Measurements from ENCODE around the gene C10orf67.

Gene C10orf67

GRCh38 chr10:23173214-23174073 is 171.2 kb downstream of the C10orf67 start:
- no peak for DNase-seq (ENCODE audit: low read depth in 2 of 2)

- no peak for DNase-seq (ENCODE audit: low read depth in 2 of 2)
Measured at GRCh38 chr10:23172429-23173213, 172.0 kb downstream of the C10orf67 start.

- DNase-seq (ENCODE audit: low read depth in 2 of 2): no peak
Measured at GRCh38 chr10:23171232-23171876, 173.2 kb downstream of the C10orf67 start.

GRCh38 chr10:23158370-23158769 is 186.2 kb downstream of the C10orf67 start:
- peak; percentile 23 to 25 for DNase-seq (ENCODE audit: low read depth in 2 of 2)

GRCh38 chr10:23157691-23158369 is 186.8 kb downstream of the C10orf67 start:
- no peak for DNase-seq (ENCODE audit: low read depth in 2 of 2)

GRCh38 chr10:23157239-23157681 is 187.3 kb downstream of the C10orf67 start:
- no peak for DNase-seq (ENCODE audit: low read depth in 2 of 2)

- no peak for DNase-seq (ENCODE audit: low read depth in 2 of 2)
Measured at GRCh38 chr10:23156447-23157150, 188.0 kb downstream of the C10orf67 start.

- no peak for DNase-seq (ENCODE audit: low read depth in 2 of 2)
Measured at GRCh38 chr10:23155169-23155568, 189.4 kb downstream of the C10orf67 start.

Measured in stimulated activated CD4-positive, alpha-beta T cell treated with anti-CD3 and anti-CD28 coated beads, Interleukin-1b, Interleukin-23, amount 100 ng/mL, for 4 hours (primary cell).